HG03175 (cell line): ENCODE measurements around the gene CPLANE2.
"Not testable (repeated sequence)": the region's sequence is repeated elsewhere in the genome, so short reads cannot be mapped to it uniquely, and the experiment has no call there.

Experiments used
- ATAC-seq: cut with Tn5 transposase; IDR thresholded peaks from one replicate; pipeline ENCODE4 v1.9.1; 2021; ENCODE audit warnings: mild to moderate bottlenecking, moderate library complexity; ENCODE audit not compliant: unreplicated experiment

Gene CPLANE2

DNA sequence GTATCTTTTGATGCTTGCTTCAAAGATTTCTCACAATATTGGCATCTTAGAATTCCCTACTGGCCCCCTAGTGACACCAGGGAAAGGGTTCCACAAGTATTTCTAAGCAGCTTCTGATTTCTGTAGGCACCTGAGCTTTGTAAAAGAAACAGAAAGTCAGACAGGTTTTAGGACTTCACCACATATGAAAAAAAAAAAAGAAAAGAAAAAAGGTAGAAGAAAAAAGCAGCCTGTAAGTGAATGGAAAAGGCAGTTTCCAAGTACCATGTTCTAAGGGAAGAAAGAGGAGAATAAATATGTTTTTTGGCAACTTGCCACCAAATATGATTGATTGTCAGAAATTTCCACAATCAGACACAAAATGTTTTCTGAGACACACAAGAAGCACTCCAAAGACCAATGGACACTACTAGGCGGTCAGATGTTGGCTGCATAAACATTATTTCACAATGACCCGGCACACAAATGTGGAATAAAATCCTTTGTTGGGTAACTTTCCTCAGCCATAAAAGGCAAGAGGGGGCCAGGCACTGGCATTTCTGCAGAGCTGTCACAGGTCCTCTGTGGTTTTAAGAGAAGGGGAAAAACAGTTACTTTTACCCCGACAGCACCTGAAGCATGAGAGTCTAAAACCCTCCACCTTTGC lies 12.7 kb upstream of the CPLANE2 start:
- ATAC-seq = no peak

GRCh38 chr1:16248603-16249516 lies 11.9 kb upstream of the CPLANE2 start:
- no peak for ATAC-seq

- ATAC-seq = no peak
These were observed 11.0 kb upstream of the CPLANE2 start for GRCh38 chr1:16248007-16248436.

DNA sequence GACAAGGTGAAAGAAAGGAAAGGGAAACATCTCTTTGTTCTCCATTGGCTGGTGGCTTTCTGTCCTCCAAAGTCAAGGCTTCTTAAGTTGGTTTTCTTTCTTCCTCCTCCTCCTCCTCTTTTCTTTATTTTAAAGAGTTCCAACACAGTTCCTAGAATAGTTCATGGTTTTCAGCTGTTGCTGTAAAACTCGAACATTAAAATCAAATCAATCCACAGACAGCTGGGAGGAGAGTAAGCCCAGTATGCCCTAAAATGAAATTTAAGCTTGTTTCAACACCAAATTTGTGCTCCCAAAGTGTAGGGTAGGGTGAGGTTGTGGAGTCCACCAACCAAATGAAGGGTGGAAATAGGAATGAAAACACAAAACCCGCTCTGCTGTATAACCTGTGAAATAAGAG lies 10.5 kb upstream of the CPLANE2 start:
- no peak for ATAC-seq

DNA sequence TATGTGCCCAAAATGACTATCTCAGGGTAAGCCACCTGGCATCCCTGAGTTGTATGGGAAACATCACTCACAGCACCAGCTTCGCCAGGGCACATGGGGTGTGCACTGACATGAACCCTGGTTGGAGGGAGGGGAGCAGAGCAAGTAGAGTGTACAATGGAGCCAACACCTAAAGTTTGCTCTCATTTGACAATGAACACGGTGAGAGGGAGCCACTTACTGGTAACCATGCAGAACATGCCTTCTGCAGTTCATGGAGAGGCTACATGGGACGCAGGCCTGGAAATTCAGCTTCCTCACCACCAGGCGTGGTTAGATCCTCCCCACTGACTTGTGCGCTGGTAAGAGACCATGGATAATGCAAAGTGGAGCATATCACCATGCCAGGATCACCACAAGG lies 10.0 kb upstream of the CPLANE2 start:
- no peak for ATAC-seq

GRCh38 chr1:16246239-16246638 lies 9.3 kb upstream of the CPLANE2 start:
- ATAC-seq = not testable (repeated sequence)

GRCh38 chr1:16245476-16246196 lies 8.7 kb upstream of the CPLANE2 start:
- ATAC-seq = no peak

- ATAC-seq = no peak
These were observed 7.8 kb upstream of the CPLANE2 start for GRCh38 chr1:16244650-16245285.

GRCh38 chr1:16243936-16244649 lies 7.1 kb upstream of the CPLANE2 start:
- peak; percentile 47 for ATAC-seq

GRCh38 chr1:16243215-16243610 lies 6.2 kb upstream of the CPLANE2 start:
- no peak for ATAC-seq

- ATAC-seq = no peak
These were observed 5.7 kb upstream of the CPLANE2 start for GRCh38 chr1:16242556-16243214.

GRCh38 chr1:16241221-16241708 lies 4.3 kb upstream of the CPLANE2 start:
- no peak for ATAC-seq

GRCh38 chr1:16239972-16240491 lies 3.0 kb upstream of the CPLANE2 start:
- no peak for ATAC-seq

GRCh38 chr1:16237343-16237830 lies 404 bp upstream of the CPLANE2 start:
- no peak for ATAC-seq

DNA sequence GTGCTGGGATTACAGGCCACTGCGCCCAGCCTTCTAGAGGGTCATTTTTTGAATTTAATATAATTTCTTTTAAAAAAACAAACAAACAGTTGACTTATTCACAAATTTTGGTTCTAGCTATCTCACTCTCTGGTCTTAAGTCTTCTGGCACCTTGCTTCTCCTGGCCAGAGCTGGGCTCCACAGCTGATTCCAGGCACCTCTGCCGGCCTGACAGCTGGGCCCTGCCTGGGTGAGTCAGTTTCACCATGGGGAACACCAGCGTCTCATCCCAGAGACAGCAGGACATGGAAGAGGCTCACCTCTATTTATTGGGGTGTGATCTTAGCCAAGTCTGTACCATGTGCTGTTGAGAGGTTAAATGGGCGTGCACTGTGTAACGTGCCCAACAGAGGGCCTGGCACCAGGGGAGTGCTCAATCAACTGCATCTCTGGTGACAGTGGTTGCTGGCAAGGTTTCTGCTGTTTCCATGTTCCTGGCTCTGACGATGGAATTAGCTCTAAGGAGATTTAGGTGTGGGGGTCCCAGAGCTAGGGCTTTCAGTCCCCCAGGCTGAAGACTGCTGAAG lies 956 bp downstream of the CPLANE2 start:
- peak; percentile 56 for ATAC-seq

DNA sequence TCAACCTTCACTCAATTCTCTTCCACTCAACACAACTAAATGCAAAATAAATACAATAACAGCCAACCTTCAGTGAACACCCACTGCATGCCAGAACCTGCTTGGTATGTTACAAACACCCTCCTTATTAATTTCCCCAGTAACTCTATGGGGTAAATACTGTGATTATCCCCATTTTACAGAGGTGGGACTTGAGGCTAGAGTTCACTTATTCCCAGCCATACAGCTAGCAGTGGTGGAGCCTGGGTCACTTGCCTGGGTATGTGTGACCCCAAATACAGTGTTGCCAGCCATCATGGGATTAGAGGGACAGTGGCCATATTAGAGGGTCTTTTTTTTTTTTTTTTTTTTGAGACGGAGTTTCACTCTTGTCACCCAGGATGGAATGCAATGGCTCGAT lies 1.6 kb downstream of the CPLANE2 start:
- ATAC-seq = no peak

- ATAC-seq = no peak
These were observed 3.6 kb downstream of the CPLANE2 start for GRCh38 chr1:16233431-16233830.

- no peak for ATAC-seq
These were observed 4.7 kb downstream of the CPLANE2 start for GRCh38 chr1:16232316-16232710.
